GM10266 (cell line): ENCODE results near the gene CCL23.
A peak's percentile ranks its signal among the peaks of the same experiment; 100 is the strongest.
"Not testable (repeated sequence)": the region's sequence is repeated elsewhere in the genome, so short reads cannot be mapped to it uniquely, and the experiment has no call there.

Experiments
- DNase-seq: peaks from one replicate; pipeline ENCODE4 v3.0.0; 2012; ENCODE audit errors: extremely low spot score
- CTCF ChIP-seq: IDR thresholded peaks from 2 replicates; pipeline ENCODE4 v1.5.1; 2012; ENCODE audit warnings: mild to moderate bottlenecking, low read depth; ENCODE audit not compliant: control insufficient read depth, insufficient read depth; ENCODE audit errors: missing control alignments

Gene CCL23

GRCh38 chr17:36024106-36024869 is 6.5 kb upstream of the CCL23 start:
- TF ChIP-seq CTCF = no peak
- no peak for DNase-seq

GRCh38 chr17:36019423-36019822 is 1.7 kb upstream of the CCL23 start:
- DNase-seq = no peak
- TF ChIP-seq CTCF = no peak

- DNase-seq = no peak
- TF ChIP-seq CTCF = no peak
Measured at GRCh38 chr17:36016555-36016954, 1.2 kb downstream of the CCL23 start.

GRCh38 chr17:36015895-36016294 is 1.9 kb downstream of the CCL23 start:
- DNase-seq = not testable (repeated sequence)

- no peak for TF ChIP-seq CTCF
- no peak for DNase-seq
Measured at GRCh38 chr17:36014946-36015345, 2.8 kb downstream of the CCL23 start.

GRCh38 chr17:36011201-36011600 is 6.6 kb downstream of the CCL23 start:
- no peak for TF ChIP-seq CTCF
- DNase-seq = no peak

- peak; percentile 11 for TF ChIP-seq CTCF
- no peak for DNase-seq
Measured at GRCh38 chr17:36008998-36009665, 8.6 kb downstream of the CCL23 start.
